ENCODE measurements around the gene SDF2L1.
"Not testable (repeated sequence)": the region's sequence is repeated elsewhere in the genome, so short reads cannot be mapped to it uniquely, and the experiment has no call there.

The SDF2L1 gene

GRCh38 chr22:21688341-21688705 is 46.2 kb downstream of the SDF2L1 start:
- no peak for DNase-seq

GRCh38 chr22:21688706-21689381 is 46.7 kb downstream of the SDF2L1 start:
- no peak for DNase-seq

GRCh38 chr22:21690401-21690801 is 48.3 kb downstream of the SDF2L1 start:
- no peak for DNase-seq

GRCh38 chr22:21691816-21692215 is 49.7 kb downstream of the SDF2L1 start:
- DNase-seq, result no peak

GRCh38 chr22:21692856-21693255 is 50.8 kb downstream of the SDF2L1 start:
- DNase-seq, result not testable (repeated sequence)

- no peak for DNase-seq
These were observed 51.4 kb downstream of the SDF2L1 start for GRCh38 chr22:21693333-21693998.
